Fibroblast of lung (primary cell): ENCODE measurements around the gene MPV17L2. TPM values are rescaled to one million over a fixed set of nuclear protein-coding genes. Genes with fewer than 3 reads are reported as not detected.
A peak's percentile ranks its signal among the peaks of the same experiment; 100 is the strongest.

Source experiments
- DNase-seq, 2 donors: peaks; one replicate each; pipeline versions ENCODE4 v3.0.0 to v3.0.0-alpha.2; 2010; ENCODE audit warnings: low read depth in 2 of 2
- H2AFZ ChIP-seq: 2 replicates; pipeline ENCODE4 v1.5.1; 2012; ENCODE audit warnings: low read length, control low read depth, inconsistent platforms
- H3K27ac ChIP-seq: 2 replicates; pipeline ENCODE4 v1.5.1; 2011; ENCODE audit warnings: low read length, control low read depth; ENCODE audit not compliant: insufficient read depth
- H3K27me3 ChIP-seq: 2 replicates; pipeline ENCODE4 v1.5.1; 2011; ENCODE audit warnings: mild to moderate bottlenecking, low read length; ENCODE audit not compliant: control insufficient read depth, insufficient read depth
- H3K36me3 ChIP-seq: 2 replicates; pipeline ENCODE4 v1.5.1; 2011; ENCODE audit warnings: low read length; ENCODE audit not compliant: control insufficient read depth, insufficient read depth
- H3K4me1 ChIP-seq: 2 replicates; pipeline ENCODE4 v1.5.1; 2011; ENCODE audit warnings: low read length; ENCODE audit not compliant: control insufficient read depth, insufficient read depth; ENCODE audit errors: extremely low read depth
- H3K4me2 ChIP-seq: 2 replicates; pipeline ENCODE4 v1.5.1; 2011; ENCODE audit warnings: low read length, control low read depth; ENCODE audit not compliant: insufficient read depth; ENCODE audit errors: extremely low read depth
- H3K4me3 ChIP-seq, 4 experiments: fragments of 200-600 bp in 1 of 4; sonication (generic) in 1 of 4; replicated peaks in 1 of 4; 2 replicates each; pipeline ENCODE4 v1.5.1; 2011 to 2016; ENCODE audit warnings: low read length in 4 of 4, low read depth in 3 of 4, mild to moderate bottlenecking in 3 of 4, control low read depth in 2 of 4, inconsistent platforms in 1 of 4, mixed read lengths in 1 of 4; ENCODE audit not compliant: insufficient read depth in 1 of 4; ENCODE audit errors: control extremely low read depth in 1 of 4
- H3K79me2 ChIP-seq: 2 replicates; pipeline ENCODE4 v1.5.1; 2012; ENCODE audit warnings: mild to moderate bottlenecking, low read length, inconsistent platforms; ENCODE audit not compliant: control insufficient read depth, insufficient read depth
- H3K9ac ChIP-seq: 2 replicates; pipeline ENCODE4 v1.5.1; 2011; ENCODE audit warnings: mild to moderate bottlenecking, low read length, control low read depth; ENCODE audit not compliant: insufficient read depth
- H3K9me3 ChIP-seq: 2 replicates; pipeline ENCODE4 v1.5.1; 2012; ENCODE audit warnings: low read depth, low read length; ENCODE audit not compliant: control insufficient read depth, insufficient read depth
- H4K20me1 ChIP-seq: 2 replicates; pipeline ENCODE4 v1.5.1; 2011; ENCODE audit warnings: low read length; ENCODE audit not compliant: control insufficient read depth, insufficient read depth; ENCODE audit errors: extremely low read depth
- CTCF ChIP-seq, 2 donors: IDR thresholded peaks in 1 of 2; conservative IDR thresholded peaks in 1 of 2; 1 replicate in 1 of 2; 2 replicates in 1 of 2; pipeline ENCODE4 v1.5.1; 2011 to 2012; ENCODE audit warnings: low read length in 2 of 2, control low read depth in 1 of 2, inconsistent platforms in 1 of 2, low read depth in 1 of 2, mild to moderate bottlenecking in 1 of 2
- EZH2 ChIP-seq: IDR thresholded peaks from 2 replicates; pipeline ENCODE4 v1.5.1; 2012; ENCODE audit warnings: low read length, control low read depth, mild to moderate bottlenecking; ENCODE audit errors: missing control alignments
- polyA plus RNA-seq, 2 donors: library from polyadenylated mRNA; depleted of rRNA in 1 of 2; stranded (reverse) in 1 of 2; unstranded in 1 of 2; fragments of >200 nt; gene quantifications; 2 replicates each; pipeline ENCODE4 v1.2.1, GENCODE V29; 2011 to 2012; ENCODE audit warnings: missing spikeins in 1 of 2
- total RNA-seq: library from RNA; depleted of rRNA; stranded (reverse); fragments of >200 nt; gene quantifications from 2 replicates; pipeline ENCODE4 v1.2.1, GENCODE V29; 2014

The MPV17L2 gene
- total and polyA plus RNA-seq, 2 donors (not counting 1 experiment from before 2014, with no cell fraction given) = 4.1 to 9.4 TPM

- Histone ChIP-seq H3K27me3 (no peaks in the 10 kb centered on the region), H3K4me3 (peak overlapping the region; percentile 66 to 82 (median 76)), H3K27ac (peak overlapping the region; percentile 100), H2AFZ (peak overlapping the region; percentile 26), H3K4me1 (peaks cover 21% of the 10 kb centered on the region), H3K9ac (peak overlapping the region; percentile 94), H4K20me1 (no peaks in the 10 kb centered on the region), H3K9me3 (no peaks in the 10 kb centered on the region), H3K4me2 (peak overlapping the region; percentile 64), H3K79me2 (peaks cover 14% of the 10 kb centered on the region), H3K36me3 (peaks cover 5% of the 10 kb centered on the region)
- DNase-seq = no peak
- no peak for TF ChIP-seq CTCF (conservative IDR thresholded peaks at IDR 0.05 in 1 of 2, IDR thresholded peaks at IDR 0.05 in 1 of 2; ENCODE audit: low read depth in 1 of 2, low read length in 2 of 2)
- no peak for TF ChIP-seq EZH2
Observed at GRCh38 chr19:18204394-18205199, 11.6 kb downstream of the MPV17L2 start.

GRCh38 chr19:18205200-18205892, 12.3 kb downstream of the MPV17L2 start:
- peak; percentile 74 to 82 for DNase-seq
- H3K4me1 ChIP-seq = peaks cover 23% of the 10 kb centered on the region
- peaks cover 14% of the 10 kb centered on the region for H3K79me2 ChIP-seq
- H3K9me3 ChIP-seq = no peaks in the 10 kb centered on the region
- peak overlapping the region; percentile 64 for H3K4me2 ChIP-seq
- H2AFZ ChIP-seq = no peak overlapping the region
- TF ChIP-seq CTCF (conservative IDR thresholded peaks at IDR 0.05 in 1 of 2, IDR thresholded peaks at IDR 0.05 in 1 of 2; ENCODE audit: low read depth in 1 of 2, low read length in 2 of 2) = no peak
- TF ChIP-seq EZH2 = no peak
- no peaks in the 10 kb centered on the region for H4K20me1 ChIP-seq
- H3K27me3 ChIP-seq = no peaks in the 10 kb centered on the region
- peaks cover 5% of the 10 kb centered on the region for H3K36me3 ChIP-seq
- H3K4me3 ChIP-seq = peak overlapping the region; percentile 66 to 82 (median 76)
- H3K9ac ChIP-seq = peak overlapping the region; percentile 94
- peak overlapping the region; percentile 100 for H3K27ac ChIP-seq

GRCh38 chr19:18206018-18206417, 13.0 kb downstream of the MPV17L2 start:
- Histone ChIP-seq H3K9me3 (no peaks in the 10 kb centered on the region), H3K4me3 (no peak overlapping the region), H3K9ac (peak overlapping the region; percentile 94), H4K20me1 (no peaks in the 10 kb centered on the region), H3K36me3 (peaks cover 5% of the 10 kb centered on the region), H3K4me2 (peak overlapping the region; percentile 64), H3K27ac (peak overlapping the region; percentile 100), H2AFZ (no peak overlapping the region), H3K27me3 (no peaks in the 10 kb centered on the region), H3K79me2 (peaks cover 14% of the 10 kb centered on the region), H3K4me1 (peaks cover 23% of the 10 kb centered on the region)
- no peak for TF ChIP-seq CTCF (conservative IDR thresholded peaks at IDR 0.05 in 1 of 2, IDR thresholded peaks at IDR 0.05 in 1 of 2; ENCODE audit: low read depth in 1 of 2, low read length in 2 of 2)
- no peak for DNase-seq
